ENCODE results near the gene CD86.

The CD86 gene

DNA sequence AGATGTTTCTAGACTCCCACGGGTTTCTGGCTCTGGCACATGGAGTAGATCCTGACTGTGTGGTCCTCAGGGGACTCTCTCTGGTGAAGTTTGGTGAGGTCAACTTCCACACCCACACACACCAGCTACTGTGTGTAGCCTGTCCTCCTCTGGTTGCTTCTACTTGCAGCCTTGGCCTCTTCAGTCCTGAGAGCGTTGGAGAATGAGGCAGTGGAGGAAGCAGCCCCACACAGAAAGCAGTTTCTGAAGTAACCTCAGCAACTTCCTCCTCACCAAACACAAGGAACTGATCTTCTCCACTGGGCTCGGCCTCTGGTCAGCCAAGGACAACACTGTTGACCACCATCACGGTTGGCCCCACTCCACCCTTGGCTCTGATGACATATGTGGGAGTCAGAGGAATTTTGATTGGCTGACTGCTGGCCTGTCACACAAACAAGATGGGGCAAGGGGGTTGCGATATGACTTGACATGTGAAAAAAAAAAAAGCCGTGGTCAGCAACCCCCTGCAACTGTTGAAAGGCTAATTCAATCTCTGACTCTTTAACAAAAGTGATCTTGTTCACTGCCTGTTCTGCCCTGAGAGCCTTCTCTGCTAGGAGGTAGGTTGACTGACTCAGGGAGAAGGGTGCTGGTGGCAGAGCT lies 19.6 kb downstream of the CD86 start:
- no peak for TF ChIP-seq ZNF274 (IDR thresholded peaks at IDR 0.05; ENCODE audit: low read depth, low read length)
- H3K4me3 ChIP-seq (ENCODE audit: low read length), result peak overlapping the region; percentile 38

DNA sequence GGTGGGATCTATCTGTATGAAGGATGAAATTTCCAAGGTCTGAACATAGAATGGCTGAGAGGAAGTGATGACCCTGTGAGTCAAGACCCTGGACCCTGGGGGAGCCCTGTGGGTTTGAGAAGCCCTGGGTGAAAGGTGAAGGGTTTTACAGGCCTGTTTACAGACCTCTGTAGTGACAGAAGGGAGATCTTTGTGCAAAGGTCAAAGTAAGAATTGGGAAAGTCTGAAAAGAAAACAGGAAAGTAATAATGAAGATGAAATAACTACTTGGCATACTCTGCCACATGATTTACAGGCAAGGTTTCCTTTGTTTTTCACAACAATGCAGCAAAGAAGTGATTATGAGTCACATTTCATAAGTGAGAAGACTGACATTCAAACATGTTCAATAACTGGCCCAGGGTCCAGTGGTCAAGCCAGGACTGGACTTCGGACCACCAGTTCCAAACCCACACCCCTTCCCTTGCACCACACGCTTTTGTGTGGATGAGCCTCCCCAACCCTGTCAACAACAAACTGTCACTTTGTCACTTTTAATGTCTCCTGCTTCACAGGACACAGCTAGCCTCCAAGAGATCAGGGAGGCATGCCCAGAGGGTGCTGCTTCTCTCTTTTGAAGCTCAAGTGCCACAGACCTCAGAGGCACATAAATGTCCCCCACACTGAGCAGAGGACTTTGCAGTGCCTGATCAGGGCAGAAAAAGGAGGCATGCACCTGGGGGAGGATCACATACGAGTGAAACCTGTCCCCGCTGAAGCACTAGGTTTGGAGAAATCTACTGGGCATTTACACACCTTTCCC lies 21.5 kb downstream of the CD86 start:
- TF ChIP-seq ZNF274 (IDR thresholded peaks at IDR 0.05; ENCODE audit: low read depth, low read length), result no peak

DNA sequence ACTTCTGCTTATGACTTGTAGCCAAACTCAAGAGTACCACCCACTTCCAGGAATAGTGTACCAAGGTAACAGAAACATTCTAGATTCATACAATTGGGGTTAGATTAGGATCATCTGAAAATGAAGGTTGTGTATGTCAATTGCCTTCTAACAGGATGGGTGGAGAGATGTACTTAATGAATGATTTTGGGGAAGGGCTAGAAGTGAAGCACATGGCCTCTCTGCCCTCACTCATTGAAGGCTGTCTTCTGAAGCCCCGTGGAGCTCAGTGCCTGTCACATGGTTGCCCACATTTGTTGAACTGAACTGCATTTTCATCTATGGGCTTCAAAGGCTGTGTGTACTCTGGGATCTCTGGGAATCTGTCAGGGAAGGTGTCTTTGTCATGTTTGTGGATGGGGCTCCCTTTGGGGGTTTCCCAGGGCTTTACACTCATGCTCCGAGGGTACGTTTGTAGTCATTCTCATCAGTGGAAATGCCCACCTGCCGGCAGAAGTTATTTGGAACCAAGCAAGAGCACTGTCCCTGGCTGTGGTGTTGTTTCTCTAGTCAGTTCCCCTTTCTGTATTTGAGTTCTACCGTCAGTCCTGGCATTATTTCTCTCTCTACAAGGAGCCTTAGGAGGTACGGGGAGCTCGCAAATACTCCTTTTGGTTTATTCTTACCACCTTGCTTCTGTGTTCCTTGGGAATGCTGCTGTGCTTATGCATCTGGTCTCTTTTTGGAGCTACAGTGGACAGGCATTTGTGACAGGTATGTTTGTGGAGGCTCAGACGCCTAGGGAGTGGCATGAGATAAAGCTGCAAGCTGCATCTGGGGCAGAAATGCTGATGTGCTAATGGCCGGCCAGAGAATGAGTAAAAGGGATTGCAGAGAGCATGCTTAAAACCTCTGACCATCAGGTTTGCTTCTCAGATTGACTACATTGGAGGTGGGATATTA lies 22.4 kb downstream of the CD86 start:
- no peak for TF ChIP-seq ZNF274 (IDR thresholded peaks at IDR 0.05; ENCODE audit: low read depth, low read length)
- H3K4me3 ChIP-seq (ENCODE audit: low read length), result peak overlapping the region; percentile 96

More for the DNA sequence above, 21.5 kb downstream of the CD86 start:
- peak overlapping the region; percentile 96 for H3K4me3 ChIP-seq (ENCODE audit: low read length)

DNA sequence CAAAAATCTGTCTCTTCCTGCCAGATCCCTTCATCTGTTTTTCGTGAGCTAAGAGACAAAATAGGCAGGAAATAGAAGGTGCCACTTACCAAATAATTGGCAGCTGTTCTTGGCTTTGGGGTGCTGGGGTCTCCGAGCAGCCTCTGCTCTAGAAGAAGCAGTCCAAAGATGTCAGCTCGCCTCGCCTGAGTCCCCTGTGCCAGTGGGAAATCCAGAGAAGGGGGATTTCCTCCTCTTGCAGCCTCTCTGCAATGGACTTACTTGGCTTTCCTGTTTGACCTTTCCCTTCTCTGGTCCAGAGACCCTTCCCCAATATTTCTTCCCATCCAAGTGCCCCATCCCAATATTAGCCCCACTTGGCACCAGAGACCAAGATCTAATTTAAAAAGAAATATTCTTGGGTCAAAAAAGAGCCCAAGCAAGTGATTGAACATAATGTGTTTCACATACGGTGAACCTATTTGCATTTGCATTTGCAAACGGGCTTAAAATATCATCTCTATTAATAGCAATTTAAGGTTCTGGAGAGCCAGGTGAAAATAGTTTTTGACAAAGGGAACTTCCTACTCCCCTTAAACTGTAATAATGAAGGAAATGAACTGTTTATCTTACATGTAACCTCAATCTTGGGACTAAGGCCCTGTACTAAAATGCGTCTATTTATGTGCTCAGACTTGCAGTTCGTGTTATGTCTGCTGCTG lies 23.2 kb downstream of the CD86 start:
- no peak for TF ChIP-seq ZNF274 (IDR thresholded peaks at IDR 0.05; ENCODE audit: low read depth, low read length)
- H3K4me3 ChIP-seq (ENCODE audit: low read length), result peak overlapping the region; percentile 96

DNA sequence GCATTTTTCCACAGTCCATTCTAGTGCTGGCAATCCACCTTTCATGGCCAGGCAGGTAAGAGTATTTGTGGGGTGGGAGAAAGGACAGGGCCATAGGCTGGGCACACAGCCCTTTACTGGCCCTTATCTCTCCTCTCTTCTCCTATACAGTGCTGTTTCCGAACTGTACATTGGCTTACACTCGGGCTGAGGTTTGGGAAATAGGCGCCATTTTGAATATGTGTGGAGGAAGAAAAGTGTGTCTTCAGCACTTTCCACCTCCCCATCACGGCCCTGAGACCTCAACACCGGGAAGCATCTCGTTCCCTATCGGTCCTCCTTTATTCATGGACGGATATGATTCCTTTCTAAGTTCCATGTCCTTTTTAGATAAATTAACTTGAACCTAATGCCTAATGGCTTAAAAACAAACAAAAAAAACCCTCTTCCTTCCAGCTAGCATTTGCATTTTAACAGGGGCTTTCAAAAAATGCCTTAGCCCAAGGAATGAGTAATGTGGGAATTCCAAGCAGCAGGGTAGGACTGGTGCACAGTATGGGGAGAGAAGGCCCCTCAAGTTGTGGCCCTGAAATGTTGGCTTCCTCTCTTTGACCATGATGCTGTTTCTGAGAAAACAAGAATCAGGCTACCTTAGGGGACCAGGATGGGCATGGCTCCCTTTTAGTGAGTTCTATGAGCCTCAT lies 24.5 kb downstream of the CD86 start:
- TF ChIP-seq ZNF274 (IDR thresholded peaks at IDR 0.05; ENCODE audit: low read depth, low read length), result no peak
- peak overlapping the region; percentile 96 for H3K4me3 ChIP-seq (ENCODE audit: low read length)

DNA sequence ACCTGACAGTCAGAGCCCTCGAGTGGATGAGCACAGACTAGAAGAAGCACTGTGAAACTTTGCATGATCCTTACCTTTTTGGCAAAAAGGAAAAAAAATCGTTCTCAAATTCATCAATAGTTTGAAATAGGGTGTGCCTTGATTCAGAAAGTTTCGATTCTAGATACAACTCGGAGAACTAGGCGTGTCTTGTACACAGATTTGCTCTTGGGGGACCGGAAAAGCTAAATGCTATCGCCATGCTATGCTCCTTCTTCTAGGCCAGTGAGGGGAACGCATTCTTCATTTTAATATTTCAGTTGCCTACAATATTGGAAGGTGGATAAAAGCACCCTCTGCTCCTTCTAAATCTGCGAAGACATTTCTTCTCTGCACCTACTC lies 25.0 kb downstream of the CD86 start:
- peak overlapping the region; percentile 96; the same call in 1 of the 2 replicates for H3K4me3 ChIP-seq (ENCODE audit: low read length)
- TF ChIP-seq ZNF274 (IDR thresholded peaks at IDR 0.05; ENCODE audit: low read depth, low read length), result no peak

DNA sequence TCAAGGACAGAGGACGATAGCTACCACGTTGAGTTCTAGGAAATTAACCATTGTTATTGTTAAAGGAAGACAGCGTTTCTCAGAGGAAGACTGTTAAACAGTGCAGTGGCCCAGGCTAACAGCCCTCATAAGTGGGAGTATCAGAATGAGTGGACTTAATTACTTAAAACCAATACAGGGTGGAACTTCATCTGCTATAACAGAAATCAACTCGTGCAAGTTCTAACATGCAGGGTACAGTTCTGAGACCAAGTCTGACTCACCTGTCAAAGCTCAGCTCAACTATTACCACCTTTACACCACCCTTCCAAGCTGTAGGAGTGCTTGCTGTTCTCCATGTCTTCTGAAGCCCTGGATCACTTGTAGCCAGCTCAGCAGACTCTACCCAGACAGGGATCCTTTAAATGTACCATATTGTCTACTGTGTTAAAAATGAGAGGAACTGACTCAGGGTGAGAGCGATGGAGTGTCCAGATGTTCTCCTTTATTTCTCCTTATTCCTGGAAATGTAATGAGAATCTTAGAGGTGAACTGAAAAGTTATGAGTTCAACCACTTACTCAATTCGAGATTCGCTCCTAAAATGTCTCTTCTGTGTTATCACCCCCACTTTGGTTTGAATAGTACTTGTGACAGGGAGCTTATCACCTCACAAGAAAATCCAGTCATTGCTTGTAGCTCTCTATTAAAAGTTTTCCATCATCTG lies 26.5 kb downstream of the CD86 start:
- peak overlapping the region; percentile 44 for H3K4me3 ChIP-seq (ENCODE audit: low read length)
- TF ChIP-seq ZNF274 (IDR thresholded peaks at IDR 0.05; ENCODE audit: low read depth, low read length), result no peak

DNA sequence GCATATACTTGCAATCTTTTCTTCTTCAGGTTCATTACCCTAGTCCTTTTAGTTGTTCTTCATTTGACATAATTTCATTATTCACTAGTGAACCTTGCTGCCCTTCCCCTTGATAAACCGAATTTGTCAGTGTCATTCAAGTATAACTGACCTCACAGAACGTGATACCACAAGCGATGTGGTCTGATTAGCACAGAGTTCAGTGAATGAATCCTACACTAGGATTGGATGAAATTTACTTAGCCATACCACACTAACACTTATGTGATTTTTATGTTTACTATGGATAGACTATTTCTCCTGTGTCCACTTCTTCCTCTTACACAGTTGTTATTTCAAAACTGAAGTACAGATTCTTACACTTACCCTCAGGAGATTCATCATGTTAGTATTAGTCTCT lies 27.2 kb downstream of the CD86 start:
- no peak overlapping the region for H3K4me3 ChIP-seq (ENCODE audit: low read length)
- no peak for TF ChIP-seq ZNF274 (IDR thresholded peaks at IDR 0.05; ENCODE audit: low read depth, low read length)

DNA sequence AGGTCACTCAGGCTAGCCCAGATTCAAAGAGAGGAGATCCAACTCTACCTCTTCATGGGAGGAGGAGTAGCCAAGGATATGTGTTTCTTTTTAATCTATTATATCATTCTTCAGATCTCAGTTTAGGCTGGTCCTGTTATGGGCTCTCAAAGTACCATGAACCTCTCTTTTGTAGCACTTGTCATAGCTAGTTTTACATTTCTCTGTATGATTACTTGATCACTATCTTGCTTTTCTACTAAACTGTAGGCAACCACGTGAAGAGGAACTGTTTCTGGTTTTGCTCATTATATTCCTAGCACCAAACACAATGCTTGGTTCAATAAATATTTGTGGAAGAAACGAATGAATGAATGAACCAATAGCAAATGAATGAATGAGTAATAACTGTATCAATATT lies 29.6 kb downstream of the CD86 start:
- TF ChIP-seq ZNF274 (IDR thresholded peaks at IDR 0.05; ENCODE audit: low read depth, low read length), result no peak
- H3K4me3 ChIP-seq (ENCODE audit: low read length), result no peak overlapping the region

DNA sequence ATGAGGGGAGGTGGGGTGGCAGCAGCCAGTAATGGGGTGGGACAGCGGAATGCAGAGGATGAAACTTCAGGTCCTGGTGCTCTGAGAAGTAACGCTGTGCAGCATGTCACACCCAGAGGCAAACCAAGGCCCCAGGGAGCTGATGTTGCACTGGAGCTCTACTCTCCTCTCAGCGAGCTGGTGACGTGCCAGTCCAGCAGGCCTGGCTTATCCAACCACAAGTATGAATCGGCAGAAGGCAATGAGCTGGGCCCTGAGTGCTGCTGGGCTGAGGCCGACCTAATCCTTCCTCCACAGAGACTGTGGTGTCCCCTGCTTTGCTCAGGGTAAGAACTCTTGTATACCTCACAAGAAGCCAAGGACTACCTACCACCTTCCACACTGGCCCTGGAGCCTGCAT lies 30.5 kb downstream of the CD86 start:
- TF ChIP-seq ZNF274 (IDR thresholded peaks at IDR 0.05; ENCODE audit: low read depth, low read length), result no peak
- no peak overlapping the region for H3K4me3 ChIP-seq (ENCODE audit: low read length)

DNA sequence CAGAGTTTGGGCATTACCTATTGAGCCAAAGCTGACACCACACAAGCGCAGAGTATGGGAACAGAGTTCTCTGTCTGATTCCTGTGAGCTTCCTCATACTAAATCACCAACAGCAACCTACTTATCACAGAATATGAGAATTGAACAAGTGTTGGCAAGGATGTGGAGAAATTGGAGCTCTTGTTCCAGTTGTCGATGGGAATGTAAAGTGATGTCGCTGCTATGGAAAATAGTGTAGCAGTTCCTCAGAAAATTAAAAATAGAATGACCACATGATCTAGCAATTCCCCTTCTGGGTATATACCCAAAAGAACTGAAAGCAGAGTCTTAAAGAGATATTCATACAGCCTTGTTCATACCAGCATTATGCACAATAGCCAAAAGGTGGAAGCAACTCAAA lies 33.4 kb downstream of the CD86 start:
- no peak overlapping the region for H3K4me3 ChIP-seq (ENCODE audit: low read length)
- TF ChIP-seq ZNF274 (IDR thresholded peaks at IDR 0.05; ENCODE audit: low read depth, low read length), result no peak

DNA sequence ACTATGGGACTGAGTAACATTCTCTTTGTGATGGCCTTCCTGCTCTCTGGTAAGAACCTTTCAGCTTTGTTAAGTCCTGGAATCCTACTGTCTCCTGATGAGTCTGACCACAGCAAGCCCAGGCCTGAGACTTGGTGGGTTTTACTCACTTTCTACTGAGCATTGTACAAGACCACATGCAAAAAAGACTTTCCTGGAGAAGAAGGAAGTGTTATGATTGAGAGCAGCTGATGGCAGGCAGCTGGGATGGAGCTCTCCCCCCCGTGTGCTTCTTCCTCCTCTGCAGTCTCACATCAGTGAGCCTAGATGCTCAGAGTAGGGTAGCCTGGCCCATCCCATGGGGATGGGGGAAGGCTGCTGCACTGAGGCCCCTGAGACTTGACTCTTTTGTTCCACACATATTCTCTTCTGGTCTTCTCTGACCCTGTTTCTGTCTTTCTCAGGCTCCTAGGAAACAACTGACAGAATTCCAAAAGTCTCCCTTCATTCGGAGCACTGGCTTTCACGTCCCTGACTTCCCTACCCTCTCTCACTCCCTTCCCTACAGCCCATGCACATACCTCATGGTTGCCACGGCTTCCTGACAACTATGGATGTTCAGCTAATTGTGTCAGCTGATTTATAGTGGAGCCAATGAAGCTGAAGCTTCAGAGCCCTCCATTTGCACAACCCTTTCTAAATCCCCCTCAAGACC lies 36.6 kb downstream of the CD86 start:
- peak overlapping the region; percentile 15; the same call in 1 of the 2 replicates for H3K4me3 ChIP-seq (ENCODE audit: low read length)
- no peak for TF ChIP-seq ZNF274 (IDR thresholded peaks at IDR 0.05; ENCODE audit: low read depth, low read length)
